ENCODE measurements around the gene D2HGDH.

GRCh38 chr2:241708879-241709278, 25.6 kb upstream of the D2HGDH start:
- no peak for TF ChIP-seq EZH2phosphoT487 (IDR thresholded peaks at IDR 0.05; ENCODE audit: borderline replicate concordance, low read length)
- no peak for TF ChIP-seq CTCF (IDR thresholded peaks at IDR 0.05; ENCODE audit: low read depth, low read length, poor library complexity, severe bottlenecking)

All from DOHH2 (cell line).